ENCODE data around the gene POU2F3. TPM values are rescaled to one million over a fixed set of nuclear protein-coding genes. Genes with fewer than 3 reads are reported as not detected.
A peak's percentile ranks its signal among the peaks of the same experiment; 100 is the strongest.

The POU2F3 gene
- total RNA-seq, 6 experiments from 2014 or later, result not detected

DNA sequence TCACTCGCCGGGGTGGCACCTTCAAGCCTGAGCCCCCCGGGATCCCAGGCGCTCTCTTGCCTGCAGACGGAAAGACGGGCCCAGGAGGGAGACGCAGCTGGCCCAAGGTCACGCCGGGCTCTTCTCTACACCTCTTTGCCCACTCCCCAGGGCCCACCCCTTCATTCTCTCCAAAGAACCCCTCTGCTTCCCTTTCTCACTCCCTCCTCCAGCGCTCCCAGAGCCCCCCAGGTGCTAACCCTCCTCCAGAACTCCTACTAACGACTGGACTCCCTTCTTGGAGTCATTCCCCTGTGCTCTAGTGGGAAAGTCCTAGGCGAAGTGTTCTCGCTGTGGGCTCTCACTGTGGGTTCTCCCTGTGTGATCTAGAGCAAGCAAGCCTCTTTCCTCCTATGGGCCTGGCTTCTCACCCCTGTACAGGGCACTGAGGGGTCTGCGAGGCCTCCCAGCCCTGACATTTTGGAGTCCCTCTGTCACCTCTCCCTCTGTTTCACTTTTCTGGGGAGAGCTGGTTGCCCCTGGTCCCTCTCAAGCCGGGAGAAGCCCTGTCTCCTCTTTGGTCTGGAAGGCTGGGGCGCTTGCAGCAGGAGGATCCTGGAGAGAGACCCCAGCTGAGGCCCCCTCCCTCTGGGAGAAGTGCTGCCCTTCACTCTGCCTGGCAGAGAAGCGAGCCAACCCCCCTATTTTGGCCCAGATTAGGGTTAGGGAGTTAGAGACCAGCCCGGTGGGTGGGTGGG lies 28.2 kb upstream of the POU2F3 start:
- H3K4me1 Mint-ChIP-seq (ENCODE audit: low read depth), result peaks cover 70% of the 10 kb centered on the region
- peak overlapping the region; percentile 92 for H3K27ac Mint-ChIP-seq
- H3K27me3 Mint-ChIP-seq (ENCODE audit: insufficient read depth), result peaks cover 2% of the 10 kb centered on the region
- H3K9me3 Mint-ChIP-seq, result no peaks in the 10 kb centered on the region
- H3K4me3 Mint-ChIP-seq, result peak overlapping the region; percentile 95
- peaks cover 7% of the 10 kb centered on the region; the same call in 1 of the 2 replicates for H3K36me3 Mint-ChIP-seq (ENCODE audit: low read depth)
- TF ChIP-seq, protein P1, sequence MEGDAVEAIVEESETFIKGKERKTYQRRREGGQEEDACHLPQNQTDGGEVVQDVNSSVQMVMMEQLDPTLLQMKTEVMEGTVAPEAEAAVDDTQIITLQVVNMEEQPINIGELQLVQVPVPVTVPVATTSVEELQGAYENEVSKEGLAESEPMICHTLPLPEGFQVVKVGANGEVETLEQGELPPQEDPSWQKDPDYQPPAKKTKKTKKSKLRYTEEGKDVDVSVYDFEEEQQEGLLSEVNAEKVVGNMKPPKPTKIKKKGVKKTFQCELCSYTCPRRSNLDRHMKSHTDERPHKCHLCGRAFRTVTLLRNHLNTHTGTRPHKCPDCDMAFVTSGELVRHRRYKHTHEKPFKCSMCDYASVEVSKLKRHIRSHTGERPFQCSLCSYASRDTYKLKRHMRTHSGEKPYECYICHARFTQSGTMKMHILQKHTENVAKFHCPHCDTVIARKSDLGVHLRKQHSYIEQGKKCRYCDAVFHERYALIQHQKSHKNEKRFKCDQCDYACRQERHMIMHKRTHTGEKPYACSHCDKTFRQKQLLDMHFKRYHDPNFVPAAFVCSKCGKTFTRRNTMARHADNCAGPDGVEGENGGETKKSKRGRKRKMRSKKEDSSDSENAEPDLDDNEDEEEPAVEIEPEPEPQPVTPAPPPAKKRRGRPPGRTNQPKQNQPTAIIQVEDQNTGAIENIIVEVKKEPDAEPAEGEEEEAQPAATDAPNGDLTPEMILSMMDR (IDR thresholded peaks at IDR 0.05), result no peak
- DNase-seq, result no peak

DNA sequence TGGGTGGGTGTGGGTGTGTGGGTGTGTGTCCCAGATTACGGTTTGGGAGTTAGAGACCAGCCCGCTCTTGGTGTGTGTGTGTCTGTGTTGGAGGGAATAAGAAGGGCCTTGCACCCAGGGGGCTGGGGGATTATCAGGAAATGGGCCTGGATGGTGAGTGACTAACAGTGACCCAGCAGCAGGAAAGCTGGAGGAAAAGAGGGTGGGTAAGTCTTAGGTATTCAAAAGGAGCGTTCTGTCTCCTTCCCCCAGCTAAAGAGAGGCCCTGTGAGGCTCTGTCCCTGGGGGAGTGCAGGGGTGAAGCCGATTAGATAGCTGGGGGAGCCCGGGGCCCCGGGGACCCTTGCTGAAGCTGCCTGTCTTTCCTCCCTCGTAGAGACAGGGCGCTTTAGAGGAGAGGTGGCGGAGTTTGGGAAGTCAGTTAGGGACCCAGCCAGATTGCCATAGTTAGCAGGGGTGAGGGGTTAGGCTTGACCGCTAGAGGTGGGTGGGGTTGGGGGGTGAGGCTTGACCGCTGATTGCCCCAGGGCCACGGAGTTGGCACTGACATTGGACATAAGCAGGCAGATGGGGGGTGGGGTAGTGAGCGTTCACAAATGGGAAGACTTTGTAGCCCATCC lies 27.6 kb upstream of the POU2F3 start:
- Mint-ChIP-seq H3K4me1 (ENCODE audit: low read depth) (peaks cover 66% of the 10 kb centered on the region), H3K36me3 (ENCODE audit: low read depth) (peaks cover 7% of the 10 kb centered on the region; the same call in 1 of the 2 replicates), H3K9me3 (no peaks in the 10 kb centered on the region), H3K27ac (peak overlapping the region; percentile 92), H3K4me3 (peak overlapping the region; percentile 95), H3K27me3 (ENCODE audit: insufficient read depth) (peaks cover 2% of the 10 kb centered on the region)
- TF ChIP-seq, protein P1 (IDR thresholded peaks at IDR 0.05), result no peak
- DNase-seq, result no peak

DNA sequence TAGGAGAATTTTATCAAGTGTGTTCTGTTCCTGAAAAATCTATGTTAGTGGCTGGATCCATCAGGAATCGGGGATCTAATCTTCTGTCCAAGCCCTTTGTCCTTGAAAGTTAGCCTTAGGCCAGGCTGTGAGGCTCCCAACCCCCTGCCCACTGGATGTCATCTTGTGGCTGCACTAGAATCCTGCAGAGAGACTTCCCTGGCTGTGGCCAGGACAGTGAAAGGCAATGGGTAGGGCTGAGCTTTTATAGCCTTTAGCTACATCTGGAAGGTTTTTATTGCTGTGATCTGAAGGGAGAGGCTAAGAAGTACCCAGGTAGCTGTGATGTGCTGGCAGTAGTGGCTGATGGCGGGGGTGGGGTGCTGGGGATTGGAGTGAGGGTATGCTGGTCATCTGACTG lies 27.0 kb upstream of the POU2F3 start:
- H3K4me3 Mint-ChIP-seq, result peak overlapping the region; percentile 95
- H3K27me3 Mint-ChIP-seq (ENCODE audit: insufficient read depth), result peaks cover 2% of the 10 kb centered on the region
- no peaks in the 10 kb centered on the region for H3K9me3 Mint-ChIP-seq
- peaks cover 7% of the 10 kb centered on the region; the same call in 1 of the 2 replicates for H3K36me3 Mint-ChIP-seq (ENCODE audit: low read depth)
- peaks cover 60% of the 10 kb centered on the region for H3K4me1 Mint-ChIP-seq (ENCODE audit: low read depth)
- TF ChIP-seq, protein P1 (IDR thresholded peaks at IDR 0.05), result no peak
- DNase-seq, result no peak
- peak overlapping the region; percentile 92 for H3K27ac Mint-ChIP-seq

DNA sequence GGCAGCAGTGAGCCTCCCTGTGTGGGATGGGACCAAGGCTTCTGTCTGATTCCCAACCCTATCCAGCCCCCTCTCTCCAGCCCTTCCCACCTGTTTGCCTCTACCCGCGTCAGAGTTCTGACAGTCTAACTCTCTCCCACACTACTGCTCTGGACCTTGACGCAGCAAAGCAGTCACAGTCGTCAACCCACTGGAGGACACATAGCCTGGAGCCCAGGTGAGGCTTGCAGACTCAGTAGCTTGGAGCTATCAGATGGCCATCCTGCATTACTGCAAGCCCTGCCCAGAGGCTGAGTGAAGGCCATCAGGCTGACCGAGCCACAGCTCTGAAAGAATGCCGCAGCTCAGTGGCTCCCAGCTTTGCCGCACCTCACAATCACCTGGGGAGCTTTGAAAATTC lies 25.4 kb upstream of the POU2F3 start:
- TF ChIP-seq, protein P1 (IDR thresholded peaks at IDR 0.05), result no peak
- Mint-ChIP-seq H3K4me1 (ENCODE audit: low read depth) (peaks cover 47% of the 10 kb centered on the region), H3K27ac (no peak overlapping the region), H3K4me3 (no peak overlapping the region), H3K27me3 (ENCODE audit: insufficient read depth) (peaks cover 2% of the 10 kb centered on the region), H3K9me3 (no peaks in the 10 kb centered on the region), H3K36me3 (ENCODE audit: low read depth) (peaks cover 7% of the 10 kb centered on the region; the same call in 1 of the 2 replicates)
- no peak for DNase-seq

DNA sequence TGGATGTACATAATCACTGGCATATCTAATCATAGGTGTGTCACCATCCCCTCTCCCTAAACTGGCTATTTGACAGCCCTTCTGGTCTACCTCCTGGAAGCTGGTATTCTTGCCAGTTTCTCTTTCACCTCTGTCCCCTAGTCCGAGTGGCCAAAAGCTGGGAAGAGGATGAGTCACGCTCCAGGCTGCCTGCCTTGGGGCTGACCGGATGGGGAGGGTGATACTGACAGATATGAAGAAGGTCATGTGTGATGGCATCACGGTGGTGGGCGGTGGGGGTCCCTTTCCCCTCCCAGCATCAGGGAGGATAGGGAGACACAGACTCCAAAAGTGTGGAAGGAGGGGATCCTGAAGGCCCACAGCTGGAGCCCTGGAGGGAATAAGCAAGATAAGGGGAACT lies 24.3 kb upstream of the POU2F3 start:
- Mint-ChIP-seq H3K4me3 (peak overlapping the region; percentile 25), H3K9me3 (no peaks in the 10 kb centered on the region), H3K27ac (peak overlapping the region; percentile 80), H3K4me1 (ENCODE audit: low read depth) (peaks cover 48% of the 10 kb centered on the region), H3K36me3 (ENCODE audit: low read depth) (peaks cover 7% of the 10 kb centered on the region; the same call in 1 of the 2 replicates), H3K27me3 (ENCODE audit: insufficient read depth) (peaks cover 4% of the 10 kb centered on the region)
- TF ChIP-seq, protein P1 (IDR thresholded peaks at IDR 0.05), result no peak
- peak; percentile 68 for DNase-seq
